HepG2 (cell line): ENCODE data around the gene MYOM1. TPM values are rescaled to one million over a fixed set of nuclear protein-coding genes. Genes with fewer than 3 reads are reported as not detected.
A peak's percentile ranks its signal among the peaks of the same experiment; 100 is the strongest.

Source experiments
- BHLHE40 ChIP-seq: IDR thresholded peaks from 2 replicates; pipeline ENCODE4 v1.6.1; 2011; ENCODE audit warnings: low read length, improper control_type of control experiment
- CBX1 ChIP-seq: IDR thresholded peaks from one replicate; pipeline ENCODE4 v1.6.1; 2016; ENCODE audit warnings: antibody characterized with exemption, low read depth
- IRF2 ChIP-seq: IDR thresholded peaks from 2 replicates; pipeline ENCODE4 v1.6.1; 2018; ENCODE audit warnings: missing genetic modification reagents, missing compliant biosample characterization
- KDM1A ChIP-seq: IDR thresholded peaks from 2 replicates; pipeline ENCODE4 v1.6.1; 2016; ENCODE audit warnings: missing compliant biosample characterization
- MAZ ChIP-seq, 2 experiments: sonication (generic) in 1 of 2; formaldehyde crosslinking in 1 of 2; IDR thresholded peaks; 2 replicates each; pipeline versions ENCODE4 v1.5.0 to v1.6.1; 2012 to 2020; ENCODE audit warnings: low read depth in 2 of 2, mild to moderate bottlenecking in 2 of 2, borderline replicate concordance in 1 of 2, improper control_type of control experiment in 1 of 2, low read length in 1 of 2, missing genetic modification reagents in 1 of 2, moderate library complexity in 1 of 2
- MLLT10 ChIP-seq: sonication (generic); formaldehyde crosslinking; IDR thresholded peaks from 2 replicates; pipeline ENCODE4 v1.4.0; 2020; ENCODE audit warnings: missing genetic modification reagents
- PHF8 ChIP-seq: sonication (generic); formaldehyde crosslinking; IDR thresholded peaks from 2 replicates; pipeline ENCODE4 v1.5.0; 2020; ENCODE audit warnings: missing genetic modification reagents
- POLR2G ChIP-seq: fragments of 200-400 bp; formaldehyde crosslinking; IDR thresholded peaks from 2 replicates; pipeline ENCODE4 v1.6.1; 2018; ENCODE audit warnings: mild to moderate bottlenecking, low read depth, low read length, moderate library complexity
- SMAD1 ChIP-seq: sonication (generic); formaldehyde crosslinking; IDR thresholded peaks from 2 replicates; pipeline ENCODE4 v1.4.0; 2020; ENCODE audit warnings: missing genetic modification reagents, low read depth, mild to moderate bottlenecking, borderline replicate concordance
- SOX13 ChIP-seq, 3 experiments: fragments of 450-650 bp in 1 of 3; sonication (generic) in 1 of 3; formaldehyde crosslinking in 1 of 3; IDR thresholded peaks in 2 of 3; conservative IDR thresholded peaks in 1 of 3; 2 replicates each; pipeline versions ENCODE4 v1.5.0 to v1.6.1; 2016 to 2020; ENCODE audit warnings: antibody characterized with exemption in 1 of 3, mild to moderate bottlenecking in 1 of 3, missing compliant biosample characterization in 1 of 3, missing genetic modification reagents in 1 of 3, moderate library complexity in 1 of 3
- SOX5 ChIP-seq: IDR thresholded peaks from 2 replicates; pipeline ENCODE4 v1.6.1; 2016; ENCODE audit warnings: borderline replicate concordance
- YEATS2 ChIP-seq: sonication (generic); formaldehyde crosslinking; IDR thresholded peaks from 2 replicates; pipeline ENCODE4 v1.4.0; 2020; ENCODE audit warnings: missing genetic modification reagents, borderline replicate concordance
- ZBTB42 ChIP-seq: sonication (generic); formaldehyde crosslinking; IDR thresholded peaks from 2 replicates; pipeline ENCODE4 v1.5.0; 2020; ENCODE audit warnings: mild to moderate bottlenecking, missing genetic modification reagents
- ZKSCAN8 ChIP-seq: IDR thresholded peaks from 2 replicates; pipeline ENCODE4 v1.6.1; 2016; ENCODE audit warnings: borderline replicate concordance, missing genetic modification reagents, missing compliant biosample characterization
- ZNF205 ChIP-seq: IDR thresholded peaks from 2 replicates; pipeline ENCODE4 v1.6.1; 2018; ENCODE audit warnings: missing biosample characterization, missing genetic modification reagents
- ZNF558 ChIP-seq: sonication (generic); formaldehyde crosslinking; IDR thresholded peaks from 2 replicates; pipeline ENCODE4 v1.9.0; 2022; ENCODE audit warnings: mild to moderate bottlenecking, missing genetic modification reagents, borderline replicate concordance
- ZNF629 ChIP-seq: sonication (generic); formaldehyde crosslinking; conservative IDR thresholded peaks from 2 replicates; pipeline ENCODE4 v1.5.0; 2020; ENCODE audit warnings: missing genetic modification reagents
- ZNF644 ChIP-seq: IDR thresholded peaks from 2 replicates; pipeline ENCODE4 v1.6.1; 2016; ENCODE audit warnings: low read depth
- ZNF672 ChIP-seq: sonication (generic); formaldehyde crosslinking; IDR thresholded peaks from 2 replicates; pipeline ENCODE4 v1.8.1; 2022; ENCODE audit warnings: missing genetic modification reagents
- ZNF761 ChIP-seq: sonication (generic); formaldehyde crosslinking; conservative IDR thresholded peaks from 2 replicates; pipeline ENCODE4 v1.4.0; 2020; ENCODE audit warnings: mild to moderate bottlenecking, missing genetic modification reagents
- ZNF850 ChIP-seq: sonication (generic); formaldehyde crosslinking; conservative IDR thresholded peaks from 2 replicates; pipeline ENCODE4 v1.9.0; 2021; ENCODE audit warnings: mild to moderate bottlenecking, missing genetic modification reagents
- ZZZ3 ChIP-seq: sonication (generic); formaldehyde crosslinking; IDR thresholded peaks from 2 replicates; pipeline ENCODE4 v1.4.0; 2020; ENCODE audit warnings: missing genetic modification reagents, mild to moderate bottlenecking, borderline replicate concordance
- polyA plus RNA-seq, 8 experiments: library from polyadenylated mRNA; depleted of rRNA in 3 of 8; stranded (reverse) in 7 of 8; unstranded in 1 of 8; fragments of >200 nt; fragmentation: Illumina TruSeq in 4 of 8; extraction: Trizol in 4 of 8; gene quantifications; 2 replicates each; pipeline versions ENCODE4 v1.2.1 to v1.2.3, GENCODE V29; 2011 to 2016; ENCODE audit warnings: low read depth in 4 of 8, missing spikeins in 1 of 8, mixed read lengths in 1 of 8; ENCODE audit not compliant: insufficient read depth in 1 of 8
- total RNA-seq, 5 experiments: library from RNA; depleted of rRNA; stranded (reverse); fragments of >200 nt; fragmentation: Illumina TruSeq; extraction: Trizol; gene quantifications; 2 replicates each; pipeline ENCODE4 v1.2.3, GENCODE V29; 2016; ENCODE audit warnings: low read depth in 1 of 5
- TF ChIP-seq, protein P1 (sequence below): sonication (generic); formaldehyde crosslinking; IDR thresholded peaks from 2 replicates; pipeline ENCODE4 v1.4.0; 2020; ENCODE audit warnings: mild to moderate bottlenecking, missing genetic modification reagents

MYOM1 gene
- total and polyA plus RNA-seq, 2 of the 13 experiments (the other 11 are each of a cell fraction or from before 2014, with no cell fraction given): 0.46 to 0.98 TPM

DNA sequence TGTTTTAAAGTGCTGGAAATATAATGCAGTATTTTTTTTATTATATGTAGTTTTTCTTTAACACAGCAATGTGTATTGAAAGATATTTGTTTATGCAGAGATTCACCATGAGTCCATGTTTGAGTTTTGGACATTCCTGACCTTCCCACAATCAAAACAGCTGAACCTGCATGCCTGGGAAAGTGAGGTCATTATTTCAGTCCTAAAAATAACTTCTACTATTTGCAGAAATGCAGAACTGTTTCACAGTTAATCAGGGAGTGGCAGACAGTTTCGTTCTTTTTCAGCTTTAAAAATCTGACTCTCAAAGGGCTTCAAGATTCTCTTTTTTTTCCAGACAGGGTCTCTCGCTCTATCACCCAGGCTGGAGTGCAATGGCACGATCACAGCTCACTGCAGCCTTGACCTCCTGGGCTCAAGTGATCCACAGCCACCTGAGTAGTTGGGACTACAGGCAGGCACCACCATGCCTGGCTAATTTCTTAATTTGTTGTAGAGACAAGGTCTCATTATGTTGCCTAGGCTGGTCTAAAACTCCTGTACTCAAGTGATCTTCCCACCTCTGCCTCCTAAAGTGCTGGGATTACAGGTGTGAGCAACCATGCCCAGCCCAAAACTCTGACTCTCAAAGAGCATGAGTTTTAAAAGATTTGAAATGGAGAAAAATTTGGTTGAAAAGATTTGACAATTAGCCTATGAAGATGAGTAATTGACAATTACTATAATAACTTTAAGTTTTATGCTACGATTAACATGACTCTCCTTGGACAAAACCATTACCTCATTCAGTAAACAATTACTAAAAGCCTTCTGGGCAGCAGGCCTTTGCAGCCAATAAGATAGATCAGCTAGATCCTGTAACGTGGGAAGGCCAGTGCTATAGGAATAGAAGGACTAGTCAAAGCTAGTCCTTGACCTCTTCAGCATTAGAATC is 37.2 kb upstream of the MYOM1 start (continued):
- TF ChIP-seq SOX5 (peak; percentile 67; the same call in 1 of the 2 replicates), ZNF558 (CRISPR knock-in tag) (no peak), YEATS2 (CRISPR knock-in tag) (no peak), IRF2 (CRISPR knock-in tag) (no peak), SMAD1 (CRISPR knock-in tag) (no peak), ZNF644 (CRISPR knock-in tag) (no peak), ZBTB42 (CRISPR knock-in tag) (no peak), BHLHE40 (no peak), ZZZ3 (CRISPR knock-in tag) (no peak), MAZ (IDR thresholded peaks at IDR 0.05; ENCODE audit: borderline replicate concordance, low read depth, low read length) (no peak), MAZ (CRISPR knock-in tag; IDR thresholded peaks at IDR 0.05; ENCODE audit: low read depth) (no peak), KDM1A (CRISPR knock-in tag) (no peak), SOX13 (IDR thresholded peaks at IDR 0.05) (no peak), SOX13 (CRISPR knock-in tag; conservative IDR thresholded peaks at IDR 0.05 in 1 of 2, IDR thresholded peaks at IDR 0.05 in 1 of 2) (peak in 1 of 2 experiments; percentile 79; a peak in 1 of 4 replicates), ZNF850 (CRISPR knock-in tag) (no peak), ZNF761 (CRISPR knock-in tag) (no peak), PHF8 (CRISPR knock-in tag) (no peak), ZNF629 (CRISPR knock-in tag) (no peak), POLR2G (no peak), MLLT10 (CRISPR knock-in tag) (no peak), ZKSCAN8 (CRISPR knock-in tag) (no peak), ZNF205 (no peak), CBX1 (no peak), ZNF672 (CRISPR knock-in tag) (no peak)
- TF ChIP-seq, protein P1, sequence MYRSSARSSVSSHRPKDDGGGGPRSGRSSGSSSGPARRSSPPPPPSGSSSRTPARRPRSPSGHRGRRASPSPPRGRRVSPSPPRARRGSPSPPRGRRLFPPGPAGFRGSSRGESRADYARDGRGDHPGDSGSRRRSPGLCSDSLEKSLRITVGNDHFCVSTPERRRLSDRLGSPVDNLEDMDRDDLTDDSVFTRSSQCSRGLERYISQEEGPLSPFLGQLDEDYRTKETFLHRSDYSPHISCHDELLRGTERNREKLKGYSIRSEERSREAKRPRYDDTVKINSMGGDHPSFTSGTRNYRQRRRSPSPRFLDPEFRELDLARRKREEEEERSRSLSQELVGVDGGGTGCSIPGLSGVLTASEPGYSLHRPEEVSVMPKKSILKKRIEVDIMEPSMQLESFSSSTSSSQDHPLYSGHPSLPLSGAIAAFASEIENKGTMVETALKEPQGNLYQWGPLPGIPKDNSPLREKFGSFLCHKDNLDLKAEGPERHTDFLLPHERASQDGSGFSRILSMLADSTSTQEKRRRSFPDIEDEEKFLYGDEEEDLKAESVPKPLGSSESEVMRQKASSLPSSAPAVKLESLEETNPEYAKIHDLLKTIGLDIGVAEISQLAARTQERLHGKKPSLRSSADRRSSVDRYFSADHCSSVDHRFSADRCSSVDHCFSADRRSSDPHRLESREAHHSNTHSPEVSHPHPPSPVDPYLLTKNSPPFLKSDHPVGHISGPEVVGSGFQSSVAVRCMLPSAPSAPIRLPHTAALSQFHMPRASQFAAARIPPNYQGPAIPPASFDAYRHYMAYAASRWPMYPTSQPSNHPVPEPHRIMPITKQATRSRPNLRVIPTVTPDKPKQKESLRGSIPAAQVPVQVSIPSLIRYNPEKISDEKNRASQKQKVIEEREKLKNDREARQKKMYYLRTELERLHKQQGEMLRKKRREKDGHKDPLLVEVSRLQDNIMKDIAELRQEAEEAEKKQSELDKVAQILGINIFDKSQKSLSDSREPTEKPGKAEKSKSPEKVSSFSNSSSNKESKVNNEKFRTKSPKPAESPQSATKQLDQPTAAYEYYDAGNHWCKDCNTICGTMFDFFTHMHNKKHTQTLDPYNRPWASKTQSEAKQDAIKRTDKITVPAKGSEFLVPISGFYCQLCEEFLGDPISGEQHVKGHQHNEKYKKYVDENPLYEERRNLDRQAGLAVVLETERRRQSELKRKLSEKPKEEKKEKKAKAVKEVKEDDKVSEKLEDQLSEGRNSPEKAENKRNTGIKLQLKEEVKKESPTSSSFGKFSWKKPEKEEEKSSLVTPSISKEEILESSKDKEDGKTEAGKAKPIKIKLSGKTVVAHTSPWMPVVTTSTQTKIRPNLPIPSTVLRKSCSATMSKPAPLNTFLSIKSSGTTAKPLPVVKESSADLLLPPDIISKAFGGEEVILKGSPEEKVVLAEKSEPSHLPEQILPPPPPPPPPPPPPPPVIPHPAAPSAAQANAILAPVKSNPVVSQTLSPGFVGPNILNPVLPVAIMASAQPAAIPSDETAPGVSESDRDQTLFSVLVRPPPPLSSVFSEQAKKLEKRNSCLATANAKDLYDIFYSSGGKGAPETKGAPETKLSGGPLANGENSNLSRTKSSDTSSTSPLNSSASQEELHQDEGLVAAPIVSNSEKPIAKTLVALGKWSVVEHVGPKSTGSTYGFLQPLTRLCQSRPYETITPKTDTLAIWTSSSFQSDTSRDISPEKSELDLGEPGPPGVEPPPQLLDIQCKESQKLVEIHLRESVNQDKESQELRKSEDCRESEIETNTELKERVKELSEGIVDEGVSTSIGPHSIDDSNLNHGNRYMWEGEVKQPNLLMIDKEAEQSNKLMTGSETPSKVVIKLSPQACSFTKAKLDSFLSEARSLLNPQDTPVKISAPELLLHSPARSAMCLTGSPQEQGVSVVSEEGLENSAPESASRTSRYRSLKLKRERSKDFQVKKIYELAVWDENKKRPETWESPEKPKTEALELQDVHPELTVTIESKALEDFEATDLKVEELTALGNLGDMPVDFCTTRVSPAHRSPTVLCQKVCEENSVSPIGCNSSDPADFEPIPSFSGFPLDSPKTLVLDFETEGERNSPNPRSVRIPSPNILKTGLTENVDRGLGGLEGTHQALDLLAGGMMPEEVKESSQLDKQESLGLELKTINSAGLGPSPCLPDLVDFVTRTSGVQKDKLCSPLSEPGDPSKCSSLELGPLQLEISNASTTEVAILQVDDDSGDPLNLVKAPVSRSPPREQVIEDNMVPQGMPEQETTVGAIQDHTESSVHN (CRISPR knock-in tag): no peak
